ENCODE measurements around the gene PTGES2.

- peak; percentile 100 for TF ChIP-seq CTCF (IDR thresholded peaks at IDR 0.05)
- no peak for TF ChIP-seq USF1 (IDR thresholded peaks at IDR 0.05; ENCODE audit: borderline replicate concordance, low read depth)
- no peak for TF ChIP-seq FOSL2 (IDR thresholded peaks at IDR 0.05; ENCODE audit: borderline replicate concordance, low read depth)
- no peak for TF ChIP-seq FOXM1 (IDR thresholded peaks at IDR 0.05; ENCODE audit: low read depth)
- no peak for TF ChIP-seq RXRA (IDR thresholded peaks at IDR 0.05; ENCODE audit: borderline replicate concordance, low read depth)
- no peak for TF ChIP-seq NFIC (IDR thresholded peaks at IDR 0.05; ENCODE audit: borderline replicate concordance)
- peak; percentile 92 for TF ChIP-seq RAD21 (IDR thresholded peaks at IDR 0.05; ENCODE audit: low read length)
- TF ChIP-seq TAF1 (IDR thresholded peaks at IDR 0.05; ENCODE audit: borderline replicate concordance, low read depth, low read length) = no peak
- TF ChIP-seq TEAD4 (IDR thresholded peaks at IDR 0.05; ENCODE audit: borderline replicate concordance, insufficient read depth) = no peak
- TF ChIP-seq GABPA (IDR thresholded peaks at IDR 0.05; ENCODE audit: low read depth) = no peak
Measured at GRCh38 chr9:128117613-128118471, 9.7 kb downstream of the PTGES2 start.
